HepG2 (cell line): ENCODE data around the gene NAP1L4. TPM values are rescaled to one million over a fixed set of nuclear protein-coding genes. Genes with fewer than 3 reads are reported as not detected.

ENCODE experiments used
- ATAC-seq: fragments of 200-7000 bp; cut with Tn5 transposase; 3 replicates; pipeline ENCODE4 v1.9.1; 2020; ENCODE audit warnings: mild to moderate bottlenecking, moderate library complexity
- BruUV-seq: library from RNA; stranded (reverse); fragments of 400-500 nt; replicated peaks from 2 replicates; lab custom pipeline; 2021; lab: Mats Ljungman, UMichigan
- CTCF ChIA-PET: fragments of 300-600 bp; formaldehyde crosslinking; extraction: SDS; loops from one replicate; lab custom pipeline; 2021; ENCODE audit warnings: low total read pairs, inconsistent platforms, low intra/inter-chr PET ratio; lab: Yijun Ruan, JAX
- POLR2A ChIA-PET: fragments of 350-600 bp; sonication (Branson Sonifier 250); formaldehyde crosslinking; loops from one replicate; lab custom pipeline; 2020; ENCODE audit warnings: antibody characterized with exemption, inconsistent platforms; lab: Yijun Ruan, JAX
- DNase-seq: peaks from one replicate; pipeline ENCODE4 v3.0.0-alpha.2; 2015; ENCODE audit warnings: low spot score
- FAIRE-seq: peaks from 3 replicates; lab custom pipeline; 2011; peaks lifted over from hg19 to GRCh38; lab: Jason Lieb, UNC
- H2AFZ ChIP-seq: one replicate; pipeline ENCODE4 v1.6.1; 2011; ENCODE audit warnings: low read length, inconsistent platforms
- H3K27ac ChIP-seq: fragments of 300-600 bp; 3 replicates; pipeline ENCODE4 v1.8.0; 2011; ENCODE audit warnings: mixed run types, mild to moderate bottlenecking, mixed read lengths, low read length, inconsistent platforms; ENCODE audit not compliant: insufficient read depth; ENCODE audit errors: extremely low read length
- H3K27me3 ChIP-seq, 2 experiments: fragments of 200-600 bp in 1 of 2; 2 replicates in 1 of 2; 3 replicates in 1 of 2; pipeline versions ENCODE4 v1.6.0 to v1.8.0; 2011; ENCODE audit warnings: low read length in 2 of 2, mild to moderate bottlenecking in 2 of 2, moderate library complexity in 2 of 2, inconsistent platforms in 1 of 2; ENCODE audit not compliant: insufficient read depth in 2 of 2, control insufficient read depth in 1 of 2
- H3K36me3 ChIP-seq, 2 experiments: fragments of 200-600 bp in 1 of 2; replicated peaks in 1 of 2; 2 replicates in 1 of 2; 3 replicates in 1 of 2; pipeline versions ENCODE4 v1.5.1 to v1.8.0; 2011; ENCODE audit warnings: low read length in 2 of 2, inconsistent platforms in 1 of 2; ENCODE audit not compliant: insufficient read depth in 2 of 2, control insufficient read depth in 1 of 2
- H3K4me1 ChIP-seq: 2 replicates; pipeline ENCODE4 v1.5.1; 2012; ENCODE audit warnings: low read length, inconsistent platforms; ENCODE audit not compliant: insufficient read depth
- H3K4me2 ChIP-seq: 2 replicates; pipeline ENCODE4 v1.6.0; 2011; ENCODE audit warnings: low read depth, low read length, inconsistent platforms
- H3K4me3 ChIP-seq, 3 experiments: fragments of 200-600 bp in 1 of 3; sonication (generic), shearing (Covaris generic) in 1 of 3; replicated peaks in 1 of 3; 2 replicates each; pipeline ENCODE4 v1.5.1; 2011 to 2016; ENCODE audit warnings: low read length in 3 of 3, inconsistent platforms in 2 of 3, low read depth in 2 of 3, mild to moderate bottlenecking in 2 of 3, control low read depth in 1 of 3, mixed read lengths in 1 of 3; ENCODE audit not compliant: insufficient read depth in 1 of 3
- H3K79me2 ChIP-seq: one replicate; pipeline ENCODE4 v1.6.1; 2011; ENCODE audit warnings: low read length, inconsistent platforms; ENCODE audit not compliant: insufficient read depth
- H3K9ac ChIP-seq: 2 replicates; pipeline ENCODE4 v1.6.0; 2011; ENCODE audit warnings: mild to moderate bottlenecking, low read depth, low read length, inconsistent platforms; ENCODE audit not compliant: insufficient read depth
- H3K9me3 ChIP-seq: 2 replicates; pipeline ENCODE4 v1.5.1; 2012; ENCODE audit warnings: mild to moderate bottlenecking, low read length
- H4K20me1 ChIP-seq: 2 replicates; pipeline ENCODE4 v1.6.0; 2011; ENCODE audit warnings: inconsistent platforms, mild to moderate bottlenecking, low read length, moderate library complexity; ENCODE audit not compliant: insufficient read depth
- GZF1 ChIP-seq: sonication (generic); formaldehyde crosslinking; IDR thresholded peaks from 2 replicates; pipeline ENCODE4 v1.5.1; 2020; ENCODE audit warnings: mild to moderate bottlenecking, missing genetic modification reagents
- HNRNPL ChIP-seq: fragments of 200-400 bp; formaldehyde crosslinking; IDR thresholded peaks from 2 replicates; pipeline ENCODE4 v1.6.1; 2017; ENCODE audit warnings: mild to moderate bottlenecking, low read depth, low read length
- NFKB2 ChIP-seq: sonication (generic); formaldehyde crosslinking; IDR thresholded peaks from 2 replicates; pipeline ENCODE4 v1.4.0; 2020; ENCODE audit warnings: missing genetic modification reagents, borderline replicate concordance
- NFYC ChIP-seq: IDR thresholded peaks from 2 replicates; pipeline ENCODE4 v1.6.1; 2016; ENCODE audit warnings: missing genetic modification reagents, missing compliant biosample characterization
- PCBP1 ChIP-seq: fragments of 200-400 bp; formaldehyde crosslinking; IDR thresholded peaks from 2 replicates; pipeline ENCODE4 v1.6.1; 2017; ENCODE audit warnings: mild to moderate bottlenecking, low read depth, low read length, borderline replicate concordance
- RBFOX2 ChIP-seq: fragments of 200-400 bp; formaldehyde crosslinking; IDR thresholded peaks from 2 replicates; pipeline ENCODE4 v1.6.1; 2017; ENCODE audit warnings: low read depth, mild to moderate bottlenecking, low read length
- SP1 ChIP-seq, 2 experiments: fragments of 450-650 bp in 1 of 2; sonication (generic) in 1 of 2; formaldehyde crosslinking in 1 of 2; IDR thresholded peaks; 2 replicates each; pipeline versions ENCODE4 v1.4.0 to v1.6.1; 2016 to 2020; ENCODE audit warnings: missing genetic modification reagents in 1 of 2
- TAF15 ChIP-seq: fragments of 200-400 bp; formaldehyde crosslinking; IDR thresholded peaks from one replicate; pipeline ENCODE4 v1.6.1; 2018; ENCODE audit warnings: mild to moderate bottlenecking, low read depth, low read length; ENCODE audit not compliant: poor library complexity, severe bottlenecking
- ZNF225 ChIP-seq: sonication (generic); formaldehyde crosslinking; IDR thresholded peaks from 2 replicates; pipeline ENCODE4 v1.4.0; 2020; ENCODE audit warnings: mild to moderate bottlenecking, missing genetic modification reagents
- ZNF251 ChIP-seq: sonication (generic); formaldehyde crosslinking; IDR thresholded peaks from 2 replicates; pipeline ENCODE4 v1.9.0; 2021; ENCODE audit warnings: mild to moderate bottlenecking, missing genetic modification reagents
- ZNF30 ChIP-seq: sonication (generic); formaldehyde crosslinking; IDR thresholded peaks from 2 replicates; pipeline ENCODE4 v1.5.0; 2020; ENCODE audit warnings: mild to moderate bottlenecking, missing genetic modification reagents
- ZNF501 ChIP-seq: sonication (generic); formaldehyde crosslinking; IDR thresholded peaks from 2 replicates; pipeline ENCODE4 v1.5.1; 2020; ENCODE audit warnings: mild to moderate bottlenecking, moderate library complexity, missing genetic modification reagents
- ZSCAN25 ChIP-seq: sonication (generic); formaldehyde crosslinking; IDR thresholded peaks from 2 replicates; pipeline ENCODE4 v1.8.0; 2022; ENCODE audit warnings: mild to moderate bottlenecking, missing genetic modification reagents
- WGBS: methylation state at CpG from one replicate; pipeline ENCODE4 v1.1.6; 2017; ENCODE audit warnings: low lambda C conversion rate; 5-methylcytosine and 5-hydroxymethylcytosine counted together
- in situ Hi-C: cut with HindIII; loops from 2 replicates; pipeline ENCODE4 v1.10.0; 2017; ENCODE audit warnings: low pct_unique_long_range_greater_than_20kb; ENCODE audit not compliant: extremely low pct_ligation_motif_present
- intact Hi-C: fragments of 100-400 bp; cut with micrococcal nuclease; formaldehyde crosslinking; loops from one replicate; pipeline ENCODE4 v1.10.0; 2022; ENCODE audit not compliant: unreplicated experiment
- polyA plus RNA-seq, 8 experiments: library from polyadenylated mRNA; depleted of rRNA in 3 of 8; stranded (reverse) in 7 of 8; unstranded in 1 of 8; fragments of >200 nt; fragmentation: Illumina TruSeq in 4 of 8; extraction: Trizol in 4 of 8; gene quantifications; 2 replicates each; pipeline versions ENCODE4 v1.2.1 to v1.2.3, GENCODE V29; 2011 to 2016; ENCODE audit warnings: low read depth in 4 of 8, missing spikeins in 1 of 8, mixed read lengths in 1 of 8; ENCODE audit not compliant: insufficient read depth in 1 of 8
- total RNA-seq, 5 experiments: library from RNA; depleted of rRNA; stranded (reverse); fragments of >200 nt; fragmentation: Illumina TruSeq; extraction: Trizol; gene quantifications; 2 replicates each; pipeline ENCODE4 v1.2.3, GENCODE V29; 2016; ENCODE audit warnings: low read depth in 1 of 5
- TF ChIP-seq, protein P1 (sequence below): IDR thresholded peaks from 2 replicates; pipeline ENCODE4 v1.6.1; 2016; ENCODE audit warnings: missing genetic modification reagents, missing compliant biosample characterization
- TF ChIP-seq, protein P2 (sequence below): sonication (generic); formaldehyde crosslinking; IDR thresholded peaks from 2 replicates; pipeline ENCODE4 v1.9.0; 2022; ENCODE audit warnings: low read depth, missing genetic modification reagents

NAP1L4 gene
- total and polyA plus RNA-seq, 2 of the 13 experiments (the other 11 are each of a cell fraction or from before 2014, with no cell fraction given), result 64.0 to 186 TPM

DNA sequence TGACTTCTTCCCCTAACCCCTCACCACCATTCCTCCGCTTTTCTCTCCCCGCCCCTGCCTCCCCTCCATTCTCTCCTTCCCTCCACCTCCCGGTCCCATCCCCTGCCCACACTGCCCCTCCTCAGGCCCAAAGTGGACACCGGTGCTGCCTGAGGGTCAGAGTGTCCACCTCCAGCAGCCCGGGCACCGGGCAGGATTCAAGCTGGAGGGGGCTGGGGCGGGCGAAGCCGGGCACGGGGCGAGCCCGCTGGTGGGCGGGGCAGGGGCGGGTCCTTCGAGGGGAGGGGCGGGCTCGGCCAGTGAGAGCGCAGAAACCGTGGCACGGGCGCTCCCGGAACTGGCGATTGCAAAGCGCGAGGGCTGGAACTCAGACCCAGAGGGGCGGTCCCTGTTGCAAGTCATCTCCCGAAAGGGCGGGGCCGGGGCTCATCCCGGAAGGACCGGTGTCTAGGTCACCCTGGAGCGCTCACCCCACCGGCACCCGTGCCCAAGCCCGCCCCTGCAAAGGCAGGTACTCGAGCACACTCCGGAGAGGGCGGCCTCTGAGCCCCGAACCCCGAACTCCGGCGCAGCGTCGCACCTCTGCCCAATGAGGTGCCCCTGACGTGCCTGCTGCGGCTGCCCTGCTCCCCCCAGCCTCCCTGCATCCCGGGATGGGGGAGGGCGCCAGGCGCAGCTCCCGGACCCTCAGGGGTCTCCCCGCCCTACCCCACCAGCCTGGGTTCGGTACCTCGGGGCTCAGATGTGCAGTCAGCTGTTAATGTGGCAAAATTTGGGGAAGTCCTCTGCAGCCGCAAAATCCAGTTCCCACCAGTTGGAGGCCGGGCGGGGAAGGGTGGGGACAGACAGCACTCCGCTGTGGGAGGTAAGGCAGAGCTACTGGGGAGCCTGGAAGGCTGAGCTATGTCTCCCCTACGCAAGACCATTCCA, 90.0 kb downstream of the NAP1L4 start (continued):
- TF ChIP-seq SP1 (IDR thresholded peaks at IDR 0.05) (no peak), SP1 (CRISPR knock-in tag; IDR thresholded peaks at IDR 0.05) (peak; percentile 37), ZNF251 (CRISPR knock-in tag) (no peak), PCBP1 (peak; percentile 78; the same call in 1 of the 2 replicates), ZNF30 (CRISPR knock-in tag) (no peak), RBFOX2 (peak; percentile 88), NFYC (CRISPR knock-in tag) (peak; percentile 44), TAF15 (peak; percentile 8), GZF1 (CRISPR knock-in tag) (no peak), NFKB2 (CRISPR knock-in tag) (0 out of 2 replicates have a peak, but pooled peaks have one; percentile 5)
- TF ChIP-seq, protein P1, sequence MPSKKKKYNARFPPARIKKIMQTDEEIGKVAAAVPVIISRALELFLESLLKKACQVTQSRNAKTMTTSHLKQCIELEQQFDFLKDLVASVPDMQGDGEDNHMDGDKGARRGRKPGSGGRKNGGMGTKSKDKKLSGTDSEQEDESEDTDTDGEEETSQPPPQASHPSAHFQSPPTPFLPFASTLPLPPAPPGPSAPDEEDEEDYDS (CRISPR knock-in tag), result no peak; the same call in 1 of the 2 replicates

GRCh38 chr11:2901196-2901796, 90.8 kb downstream of the NAP1L4 start:
- BruUV-seq, result no TSS peak
- H3K27ac ChIP-seq, result no peak overlapping the region
- ATAC-seq (no peak), DNase-seq (no peak), FAIRE-seq (no peak)
- peaks cover 10% of the 10 kb centered on the region for H3K79me2 ChIP-seq
- intact Hi-C loops (no loop called here), in situ Hi-C loops (no loop called here)
- H3K9ac ChIP-seq, result peak overlapping the region; percentile 42; the same call in 1 of the 2 replicates
- H3K27me3 ChIP-seq, result peaks cover 0 to 3% of the 10 kb centered on the region in 2 experiments; a peak in 3 of 5 replicates
- peaks cover 0 to 3% of the 10 kb centered on the region in 2 experiments; a peak in 1 of 5 replicates for H3K36me3 ChIP-seq
- ChIA-PET CTCF (no interaction called here), POLR2A (interaction anchor here (1.3 to 2.6 kb wide), 3 partner anchors 9 to 170 kb away, joined by 3 to 21 read pairs (median 18); partner anchors contain the start of gene PHLDA2)
- peak overlapping the region in 1 of 3 experiments; percentile 84; a peak in 3 of 6 replicates for H3K4me3 ChIP-seq
- peak overlapping the region; percentile 80 for H3K4me2 ChIP-seq
- H4K20me1 ChIP-seq, result 0 out of 2 replicates have a peak, but pooled peaks cover 3% of the 10 kb centered on the region
- 78% methylated on average over 13 of the region's 16 CpGs for WGBS
- H3K9me3 ChIP-seq, result no peaks in the 10 kb centered on the region
- peaks cover 28% of the 10 kb centered on the region for H3K4me1 ChIP-seq
- H2AFZ ChIP-seq, result no peak overlapping the region
- 0 out of 2 replicates have a peak, but pooled peaks have one; percentile 51 for TF ChIP-seq ZNF225 (CRISPR knock-in tag)
- TF ChIP-seq ZNF501 (CRISPR knock-in tag), result 0 out of 2 replicates have a peak, but pooled peaks have one; percentile 15
- TF ChIP-seq, protein P2, sequence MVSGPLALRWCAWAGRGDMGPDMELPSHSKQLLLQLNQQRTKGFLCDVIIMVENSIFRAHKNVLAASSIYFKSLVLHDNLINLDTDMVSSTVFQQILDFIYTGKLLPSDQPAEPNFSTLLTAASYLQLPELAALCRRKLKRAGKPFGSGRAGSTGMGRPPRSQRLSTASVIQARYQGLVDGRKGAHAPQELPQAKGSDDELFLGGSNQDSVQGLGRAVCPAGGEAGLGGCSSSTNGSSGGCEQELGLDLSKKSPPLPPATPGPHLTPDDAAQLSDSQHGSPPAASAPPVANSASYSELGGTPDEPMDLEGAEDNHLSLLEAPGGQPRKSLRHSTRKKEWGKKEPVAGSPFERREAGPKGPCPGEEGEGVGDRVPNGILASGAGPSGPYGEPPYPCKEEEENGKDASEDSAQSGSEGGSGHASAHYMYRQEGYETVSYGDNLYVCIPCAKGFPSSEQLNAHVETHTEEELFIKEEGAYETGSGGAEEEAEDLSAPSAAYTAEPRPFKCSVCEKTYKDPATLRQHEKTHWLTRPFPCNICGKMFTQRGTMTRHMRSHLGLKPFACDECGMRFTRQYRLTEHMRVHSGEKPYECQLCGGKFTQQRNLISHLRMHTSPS (CRISPR knock-in tag), result peak; percentile 10; the same call in 1 of the 2 replicates
- 0 out of 2 replicates have a peak, but pooled peaks have one; percentile 33 for TF ChIP-seq HNRNPL
- peak; percentile 76; the same call in 1 of the 2 replicates for TF ChIP-seq ZSCAN25 (CRISPR knock-in tag)
